ENCODE results near the gene PPFIA1.

The PPFIA1 gene

DNA sequence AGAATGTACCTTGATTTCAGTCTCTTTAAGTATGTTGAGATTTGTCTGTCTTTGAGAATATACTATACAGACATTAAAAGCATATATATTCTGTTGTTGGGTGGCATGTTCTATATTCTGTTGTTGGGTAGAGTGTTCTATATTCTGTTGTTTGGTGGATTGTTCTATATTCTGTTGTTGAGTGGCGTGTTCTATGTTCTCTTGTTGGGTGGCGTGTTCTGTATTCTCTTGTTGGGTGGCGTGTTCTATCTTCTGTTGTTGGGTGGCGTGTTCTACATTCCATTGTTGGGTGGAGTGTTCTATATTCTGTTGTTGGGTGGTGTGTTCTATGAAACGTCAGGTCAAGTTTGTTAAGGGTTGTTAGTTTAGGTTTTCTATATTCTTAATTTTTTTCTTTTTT lies 100.8 kb downstream of the PPFIA1 start:
- TF ChIP-seq RAD21 (IDR thresholded peaks at IDR 0.05; ENCODE audit: low read depth) (no peak), NFIC (IDR thresholded peaks at IDR 0.05) (no peak), TCF12 (IDR thresholded peaks at IDR 0.05; ENCODE audit: low read depth) (no peak), TAF1 (IDR thresholded peaks at IDR 0.05; ENCODE audit: low read depth) (no peak), CEBPB (IDR thresholded peaks at IDR 0.05) (no peak), EP300 (IDR thresholded peaks at IDR 0.05; ENCODE audit: borderline replicate concordance) (no peak), TEAD4 (IDR thresholded peaks at IDR 0.05) (no peak), CREB1 (IDR thresholded peaks at IDR 0.05; ENCODE audit: low read depth) (no peak), YY1 (IDR thresholded peaks at IDR 0.05; ENCODE audit: low read depth) (no peak), ZBTB7A (IDR thresholded peaks at IDR 0.05; ENCODE audit: low read depth) (no peak), EGR1 (IDR thresholded peaks at IDR 0.05) (no peak)
- TF ChIP-seq, protein P1, sequence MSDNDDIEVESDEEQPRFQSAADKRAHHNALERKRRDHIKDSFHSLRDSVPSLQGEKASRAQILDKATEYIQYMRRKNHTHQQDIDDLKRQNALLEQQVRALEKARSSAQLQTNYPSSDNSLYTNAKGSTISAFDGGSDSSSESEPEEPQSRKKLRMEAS (IDR thresholded peaks at IDR 0.05) = no peak
- TF ChIP-seq, protein P2, sequence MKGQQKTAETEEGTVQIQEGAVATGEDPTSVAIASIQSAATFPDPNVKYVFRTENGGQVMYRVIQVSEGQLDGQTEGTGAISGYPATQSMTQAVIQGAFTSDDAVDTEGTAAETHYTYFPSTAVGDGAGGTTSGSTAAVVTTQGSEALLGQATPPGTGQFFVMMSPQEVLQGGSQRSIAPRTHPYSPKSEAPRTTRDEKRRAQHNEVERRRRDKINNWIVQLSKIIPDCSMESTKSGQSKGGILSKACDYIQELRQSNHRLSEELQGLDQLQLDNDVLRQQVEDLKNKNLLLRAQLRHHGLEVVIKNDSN (IDR thresholded peaks at IDR 0.05) = no peak
- TF ChIP-seq, protein P3, sequence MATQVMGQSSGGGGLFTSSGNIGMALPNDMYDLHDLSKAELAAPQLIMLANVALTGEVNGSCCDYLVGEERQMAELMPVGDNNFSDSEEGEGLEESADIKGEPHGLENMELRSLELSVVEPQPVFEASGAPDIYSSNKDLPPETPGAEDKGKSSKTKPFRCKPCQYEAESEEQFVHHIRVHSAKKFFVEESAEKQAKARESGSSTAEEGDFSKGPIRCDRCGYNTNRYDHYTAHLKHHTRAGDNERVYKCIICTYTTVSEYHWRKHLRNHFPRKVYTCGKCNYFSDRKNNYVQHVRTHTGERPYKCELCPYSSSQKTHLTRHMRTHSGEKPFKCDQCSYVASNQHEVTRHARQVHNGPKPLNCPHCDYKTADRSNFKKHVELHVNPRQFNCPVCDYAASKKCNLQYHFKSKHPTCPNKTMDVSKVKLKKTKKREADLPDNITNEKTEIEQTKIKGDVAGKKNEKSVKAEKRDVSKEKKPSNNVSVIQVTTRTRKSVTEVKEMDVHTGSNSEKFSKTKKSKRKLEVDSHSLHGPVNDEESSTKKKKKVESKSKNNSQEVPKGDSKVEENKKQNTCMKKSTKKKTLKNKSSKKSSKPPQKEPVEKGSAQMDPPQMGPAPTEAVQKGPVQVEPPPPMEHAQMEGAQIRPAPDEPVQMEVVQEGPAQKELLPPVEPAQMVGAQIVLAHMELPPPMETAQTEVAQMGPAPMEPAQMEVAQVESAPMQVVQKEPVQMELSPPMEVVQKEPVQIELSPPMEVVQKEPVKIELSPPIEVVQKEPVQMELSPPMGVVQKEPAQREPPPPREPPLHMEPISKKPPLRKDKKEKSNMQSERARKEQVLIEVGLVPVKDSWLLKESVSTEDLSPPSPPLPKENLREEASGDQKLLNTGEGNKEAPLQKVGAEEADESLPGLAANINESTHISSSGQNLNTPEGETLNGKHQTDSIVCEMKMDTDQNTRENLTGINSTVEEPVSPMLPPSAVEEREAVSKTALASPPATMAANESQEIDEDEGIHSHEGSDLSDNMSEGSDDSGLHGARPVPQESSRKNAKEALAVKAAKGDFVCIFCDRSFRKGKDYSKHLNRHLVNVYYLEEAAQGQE (IDR thresholded peaks at IDR 0.05; ENCODE audit: low read depth) = no peak

DNA sequence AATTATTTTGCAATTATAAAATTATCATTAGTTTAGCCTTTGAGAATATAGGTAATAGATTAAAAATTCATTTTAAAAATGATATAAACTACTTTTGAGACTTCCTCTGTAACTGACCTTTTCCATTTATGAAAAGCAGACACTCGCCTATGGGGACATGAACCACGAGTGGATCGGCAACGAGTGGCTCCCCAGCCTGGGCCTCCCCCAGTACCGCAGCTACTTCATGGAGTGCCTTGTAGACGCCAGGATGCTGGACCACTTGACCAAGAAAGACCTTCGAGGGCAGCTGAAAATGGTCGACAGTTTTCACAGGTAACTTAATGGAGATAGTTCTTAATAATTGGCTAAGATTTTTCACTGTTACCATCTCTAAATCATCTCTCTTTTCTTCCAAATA lies 101.6 kb downstream of the PPFIA1 start:
- no peak for TF ChIP-seq EP300 (IDR thresholded peaks at IDR 0.05; ENCODE audit: borderline replicate concordance)

DNA sequence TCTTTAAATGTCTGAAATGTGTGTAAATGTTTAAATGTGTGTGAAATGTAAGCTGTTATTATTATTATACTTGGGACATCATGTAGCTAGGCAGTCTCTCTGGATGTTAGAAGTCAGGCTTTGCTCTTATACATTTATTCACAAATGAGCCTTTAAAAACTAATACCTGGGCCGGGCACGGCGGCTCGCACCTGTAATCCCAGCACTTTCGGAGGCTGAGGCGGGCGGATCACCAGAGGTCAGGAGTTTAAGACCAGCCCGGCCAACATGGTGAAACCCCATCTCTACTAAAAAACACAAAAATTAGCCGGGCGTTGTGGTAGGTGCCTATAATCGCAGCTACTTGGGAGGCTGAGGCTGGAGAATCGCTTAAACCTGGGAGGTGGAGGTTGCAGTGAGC lies 106.1 kb downstream of the PPFIA1 start:
- TF ChIP-seq EGR1 (IDR thresholded peaks at IDR 0.05) = no peak
- TF ChIP-seq TAF1 (IDR thresholded peaks at IDR 0.05; ENCODE audit: low read depth) = no peak

DNA sequence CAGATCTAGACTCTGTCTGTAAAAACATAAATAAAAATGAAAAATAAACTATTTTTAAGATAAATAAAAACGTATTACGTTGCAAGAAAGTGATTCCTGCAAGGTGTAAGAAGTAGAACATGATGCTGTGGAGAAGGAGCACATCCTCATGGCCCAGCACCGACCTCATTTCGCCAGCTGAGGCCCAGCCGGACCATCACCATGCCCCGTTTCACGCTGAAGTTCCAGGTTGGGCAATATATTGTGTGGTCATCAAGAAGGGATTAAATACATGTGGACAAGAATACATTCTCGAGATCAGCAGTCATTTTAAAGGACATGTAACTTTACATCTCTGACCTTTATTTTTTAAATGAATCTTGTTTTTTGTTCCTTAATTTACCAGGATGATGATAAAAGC lies 107.2 kb downstream of the PPFIA1 start:
- no peak for TF ChIP-seq CREB1 (IDR thresholded peaks at IDR 0.05; ENCODE audit: low read depth)

DNA sequence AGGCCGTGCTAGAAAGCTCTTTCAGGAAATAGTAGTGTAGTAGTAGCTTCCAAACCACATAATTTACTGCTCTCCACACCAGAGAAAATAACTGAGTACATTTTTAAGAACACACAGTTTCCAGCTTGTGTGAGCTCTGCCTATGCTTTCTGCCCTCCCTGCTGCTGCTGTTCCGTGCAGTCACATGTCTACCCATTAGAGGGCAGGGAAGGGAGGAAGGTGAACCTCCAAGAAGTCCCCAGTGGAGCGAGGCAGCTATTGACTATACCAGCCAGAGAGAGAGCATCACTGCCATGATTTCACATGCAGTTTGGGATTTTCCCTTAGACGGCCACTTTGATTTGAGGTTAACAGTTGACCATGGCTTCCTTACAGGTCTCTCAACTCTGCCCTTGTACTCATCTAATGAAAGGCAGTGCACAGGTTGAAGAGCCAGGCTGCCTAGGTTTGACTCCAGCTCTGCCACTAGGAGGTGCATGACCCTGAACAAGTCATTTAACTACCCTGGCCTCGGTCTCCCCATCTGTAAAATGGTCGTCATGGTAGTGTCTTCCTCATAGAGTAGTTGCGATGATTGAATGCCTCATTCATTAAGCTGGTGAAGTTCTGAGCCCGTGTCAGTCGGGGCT lies 108.1 kb downstream of the PPFIA1 start:
- no peak for TF ChIP-seq ZBTB7A (IDR thresholded peaks at IDR 0.05; ENCODE audit: low read depth)
- TF ChIP-seq, protein P2 (IDR thresholded peaks at IDR 0.05) = no peak
- TF ChIP-seq TAF1 (IDR thresholded peaks at IDR 0.05; ENCODE audit: low read depth) = no peak
- TF ChIP-seq FOXM1 (IDR thresholded peaks at IDR 0.05; ENCODE audit: borderline replicate concordance, low read depth) = no peak
- TF ChIP-seq EP300 (IDR thresholded peaks at IDR 0.05; ENCODE audit: borderline replicate concordance) = no peak

DNA sequence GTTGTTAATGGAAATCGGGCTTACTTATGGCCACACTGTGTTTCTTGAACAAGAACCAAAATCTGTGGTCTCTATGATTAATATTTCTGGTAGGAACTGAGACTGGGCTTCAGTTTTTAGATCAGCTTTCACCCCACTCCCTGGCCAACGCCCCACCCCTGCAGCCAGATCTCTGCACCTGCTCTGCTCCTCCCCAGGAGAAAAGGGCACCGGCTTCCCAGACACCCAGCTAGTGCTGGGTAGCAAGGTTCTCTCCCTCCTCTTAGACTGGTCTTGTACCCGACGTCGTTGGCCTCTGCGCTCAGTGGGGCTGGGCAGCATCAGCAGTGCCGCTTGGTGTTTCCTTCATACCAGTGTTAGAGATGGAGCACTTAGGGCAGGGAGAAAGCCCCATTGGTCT lies 110.9 kb downstream of the PPFIA1 start:
- TF ChIP-seq, protein P3 (IDR thresholded peaks at IDR 0.05; ENCODE audit: low read depth) = no peak
- TF ChIP-seq EP300 (IDR thresholded peaks at IDR 0.05; ENCODE audit: borderline replicate concordance) (no peak), NFIC (IDR thresholded peaks at IDR 0.05) (no peak), RAD21 (IDR thresholded peaks at IDR 0.05; ENCODE audit: low read depth) (no peak), CEBPB (IDR thresholded peaks at IDR 0.05) (no peak), EGR1 (IDR thresholded peaks at IDR 0.05) (no peak), FOXM1 (IDR thresholded peaks at IDR 0.05; ENCODE audit: borderline replicate concordance, low read depth) (no peak), TAF1 (IDR thresholded peaks at IDR 0.05; ENCODE audit: low read depth) (no peak), TCF12 (IDR thresholded peaks at IDR 0.05; ENCODE audit: low read depth) (no peak), ZBTB7A (IDR thresholded peaks at IDR 0.05; ENCODE audit: low read depth) (no peak), TEAD4 (IDR thresholded peaks at IDR 0.05) (no peak), YY1 (IDR thresholded peaks at IDR 0.05; ENCODE audit: low read depth) (no peak)
- TF ChIP-seq, protein P1 (IDR thresholded peaks at IDR 0.05) = no peak
- TF ChIP-seq, protein P2 (IDR thresholded peaks at IDR 0.05) = no peak
